ENCODE measurements around the gene ALK. TPM values are rescaled to one million over a fixed set of nuclear protein-coding genes. Genes with fewer than 3 reads are reported as not detected.
A peak's percentile ranks its signal among the peaks of the same experiment; 100 is the strongest.

Gene ALK
- total RNA-seq, 4 donors from 2014 or later: 0.08 to 0.40 (median 0.28) TPM

DNA sequence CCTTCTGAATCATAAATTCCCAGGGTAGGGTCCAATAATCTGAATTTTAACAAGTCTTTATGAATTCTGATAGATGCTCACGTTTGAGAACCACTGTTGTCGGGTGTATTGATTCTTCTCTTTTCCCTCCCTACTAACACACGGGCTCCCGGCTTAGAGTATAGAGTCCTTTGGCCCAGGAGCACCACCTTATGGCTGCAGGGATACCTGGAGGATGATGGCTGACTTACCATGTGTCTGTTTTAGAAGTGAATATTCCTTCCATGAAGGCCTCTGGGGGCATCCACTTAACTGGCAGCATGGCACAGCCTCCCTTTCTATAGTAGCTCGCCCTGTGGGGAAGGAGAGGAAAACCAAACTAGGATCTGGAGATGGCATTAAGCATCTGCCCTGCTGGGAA lies 714.4 kb downstream of the ALK start:
- H3K27ac ChIP-seq: no peak overlapping the region
- no peaks in the 10 kb centered on the region for H3K9me3 ChIP-seq
- TF ChIP-seq CTCF (IDR thresholded peaks at IDR 0.05) (no peak), POLR2A (IDR thresholded peaks at IDR 0.05) (no peak)
- intact Hi-C loops (cut with DNase I): no loop called here
- H3K4me1 ChIP-seq: peaks cover 7 to 14% of the 10 kb centered on the region in 2 donors
- H3K4me3 ChIP-seq (replicated peaks in 1 of 3): no peak overlapping the region
- H3K27me3 ChIP-seq: no peaks in the 10 kb centered on the region
- no peaks in the 10 kb centered on the region for H3K36me3 ChIP-seq
- no peak for DNase-seq
- WGBS, 2 donors: 75 to 84% methylated on average over 5 of the region's 5 CpGs

DNA sequence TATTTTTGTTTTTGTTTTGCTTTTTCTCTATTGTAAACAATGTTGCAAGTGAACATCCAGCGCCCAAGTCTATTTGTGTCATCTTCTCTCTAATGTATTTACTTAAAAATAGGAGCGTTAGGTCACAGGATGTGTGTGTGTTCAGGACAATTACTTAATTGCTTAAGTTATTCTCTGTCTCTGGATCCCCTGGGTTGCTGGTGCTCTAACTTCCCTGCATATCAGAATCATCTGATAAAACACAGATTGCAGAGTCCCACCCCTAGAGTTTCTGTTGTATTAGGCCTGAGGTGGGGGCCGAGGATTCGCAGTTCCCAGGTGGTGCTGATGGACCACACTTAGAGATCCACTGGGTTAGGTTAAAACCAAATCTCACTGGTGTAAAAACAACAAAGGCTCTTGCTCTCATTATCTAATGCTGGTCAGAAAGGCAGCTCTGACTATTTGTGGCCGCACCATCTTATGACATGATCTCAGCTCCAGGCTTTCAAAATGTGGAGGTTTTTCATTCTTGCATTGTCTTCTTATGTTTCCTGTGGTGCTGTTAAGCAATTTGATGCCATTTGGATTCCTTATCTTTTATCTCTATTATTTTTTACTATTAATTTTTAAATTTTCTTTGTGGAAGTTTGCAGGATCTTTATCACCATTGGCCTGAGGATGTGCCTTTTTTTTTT lies 718.4 kb downstream of the ALK start:
- Histone ChIP-seq H3K4me3 (replicated peaks in 1 of 3) (no peak overlapping the region), H3K27me3 (no peaks in the 10 kb centered on the region), H3K4me1 (peaks cover 7 to 14% of the 10 kb centered on the region in 2 donors), H3K9me3 (no peaks in the 10 kb centered on the region), H3K36me3 (no peaks in the 10 kb centered on the region), H3K27ac (no peak overlapping the region)
- DNase-seq: no peak
- TF ChIP-seq CTCF (IDR thresholded peaks at IDR 0.05) (no peak), POLR2A (IDR thresholded peaks at IDR 0.05) (no peak)
- intact Hi-C loops (cut with DNase I): no loop called here
- WGBS, 2 donors: 84 to 90% methylated on average over 5 of the region's 5 CpGs

DNA sequence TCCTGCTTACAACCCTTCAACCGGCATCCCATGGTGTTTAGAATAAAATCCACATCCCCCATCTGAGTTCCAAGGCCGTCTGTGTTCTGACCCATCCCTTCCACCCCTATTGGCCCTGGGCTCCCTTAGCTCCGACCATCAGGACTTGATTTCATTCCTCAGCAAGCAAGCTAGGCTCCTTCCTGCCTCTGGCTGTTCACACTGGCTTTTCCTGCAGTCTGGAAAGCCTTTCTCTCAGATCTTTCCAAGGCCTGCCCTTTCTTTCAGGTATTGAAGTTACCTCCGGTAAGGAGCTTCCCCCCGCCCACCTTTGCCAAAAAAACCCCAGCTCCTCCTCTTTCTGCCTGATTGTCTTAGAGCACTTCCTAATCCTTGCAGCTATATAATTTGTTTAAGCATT lies 719.4 kb downstream of the ALK start:
- WGBS, 2 donors: 56 to 58% methylated on average over 5 of the region's 5 CpGs
- Histone ChIP-seq H3K27me3 (no peaks in the 10 kb centered on the region), H3K27ac (no peak overlapping the region), H3K9me3 (no peaks in the 10 kb centered on the region), H3K4me1 (peaks cover 7 to 14% of the 10 kb centered on the region in 2 donors), H3K36me3 (no peaks in the 10 kb centered on the region), H3K4me3 (replicated peaks in 1 of 3) (no peak overlapping the region)
- intact Hi-C loops (cut with DNase I): no loop called here
- TF ChIP-seq POLR2A (IDR thresholded peaks at IDR 0.05) (no peak), CTCF (IDR thresholded peaks at IDR 0.05) (no peak)
- no peak for DNase-seq

GRCh38 chr2:29196792-29197788 lies 724.3 kb downstream of the ALK start:
- Histone ChIP-seq H3K36me3 (no peaks in the 10 kb centered on the region), H3K9me3 (no peaks in the 10 kb centered on the region), H3K4me1 (no peaks in the 10 kb centered on the region), H3K27ac (no peak overlapping the region), H3K27me3 (no peaks in the 10 kb centered on the region), H3K4me3 (replicated peaks in 1 of 3) (no peak overlapping the region)
- 32 to 35% methylated on average over 14 of the region's 14 CpGs for WGBS, 2 donors
- intact Hi-C loops (cut with DNase I): no loop called here
- TF ChIP-seq CTCF (IDR thresholded peaks at IDR 0.05) (peak; percentile 52 to 82 (median 68)), POLR2A (IDR thresholded peaks at IDR 0.05) (no peak)
- DNase-seq: peak; percentile 67 to 73

Data from thyroid gland (tissue), 4 donors.